Stimulated activated CD4-positive, alpha-beta T cell treated with anti-CD3 and anti-CD28 coated beads, Interleukin-15, amount 100 ng/mL, for 48 hours (primary cell): ENCODE measurements around the gene STIM2.

Experiments used
- DNase-seq, 2 donors: peaks; one replicate each; pipeline ENCODE4 v3.0.0-alpha.2; 2020; ENCODE audit warnings: low read depth in 2 of 2

Gene STIM2

DNA sequence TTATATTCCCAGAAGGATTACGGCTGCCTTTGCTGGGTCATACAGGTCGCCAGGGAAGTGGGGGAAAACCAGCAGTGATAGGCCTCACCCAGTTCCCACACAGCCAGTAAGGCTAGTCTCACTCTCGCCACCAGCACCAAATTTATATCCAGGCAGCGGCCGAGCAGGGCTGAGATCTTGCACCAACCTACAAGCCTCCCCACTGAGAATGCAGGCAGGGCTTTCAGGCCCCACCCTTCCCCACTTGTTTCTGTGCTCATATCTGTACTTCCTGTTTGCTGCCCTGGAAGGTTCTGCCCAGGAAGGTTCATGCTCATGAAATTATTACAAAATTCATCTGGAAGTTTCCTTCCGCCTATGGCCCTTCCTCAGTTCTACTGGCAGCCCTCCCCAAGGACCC, 179.7 kb downstream of the STIM2 start:
- no peak for DNase-seq

DNA sequence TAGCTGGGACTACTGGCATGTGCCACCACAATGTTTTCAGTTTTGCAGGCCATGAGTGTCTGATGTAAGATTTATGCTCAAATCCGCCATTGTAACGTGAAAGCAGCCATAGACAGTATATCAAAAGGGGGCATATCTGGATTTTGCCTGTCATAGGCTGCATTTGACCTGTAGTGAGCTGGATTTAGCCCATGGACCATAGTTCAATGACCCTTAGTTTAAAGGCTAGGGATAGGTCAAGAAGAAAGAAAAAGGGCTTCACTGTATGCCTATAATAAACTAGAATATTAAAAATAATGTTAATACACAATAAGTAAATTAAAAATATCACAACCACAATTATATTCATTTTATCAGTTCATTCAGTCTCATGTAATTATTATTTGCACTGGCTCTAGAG, 181.8 kb downstream of the STIM2 start:
- DNase-seq: no peak

DNA sequence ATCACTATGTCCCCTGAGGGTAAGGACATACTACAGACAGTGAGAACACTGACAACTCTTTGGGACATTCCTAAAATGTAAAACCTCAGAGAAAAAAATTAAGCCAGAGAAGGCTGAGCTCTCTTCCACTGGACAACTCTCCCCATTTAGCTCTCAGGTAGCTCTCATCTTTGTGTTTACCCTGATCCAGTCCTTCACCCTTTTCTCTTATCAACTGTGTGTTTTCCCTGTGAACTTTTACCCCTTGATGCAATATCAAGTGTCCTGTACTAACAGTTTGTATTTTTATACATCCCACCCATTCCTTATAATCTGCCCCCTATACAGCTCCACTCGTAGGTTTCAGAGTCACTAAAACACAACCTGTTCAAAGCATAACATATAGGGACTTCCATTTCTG, 182.6 kb downstream of the STIM2 start:
- no peak for DNase-seq

DNA sequence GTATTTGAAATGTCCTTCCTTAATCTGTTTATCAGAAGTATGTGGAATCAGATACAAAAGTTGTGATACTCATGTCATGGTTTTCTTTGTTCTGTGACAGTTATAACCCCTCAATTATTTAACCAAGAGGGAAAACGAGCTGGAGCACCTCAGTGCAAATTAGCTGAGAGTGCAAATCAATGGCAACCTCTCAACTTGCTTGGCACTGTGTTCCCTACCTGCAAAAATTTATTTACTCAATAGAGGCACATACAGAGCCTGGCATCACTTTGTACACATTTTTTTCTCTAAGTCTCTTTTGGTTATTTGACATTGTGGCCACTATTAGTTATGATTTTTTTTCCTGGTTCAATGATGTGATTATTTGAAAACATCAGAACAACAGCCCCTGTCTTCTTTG, 186.2 kb downstream of the STIM2 start:
- DNase-seq: no peak

DNA sequence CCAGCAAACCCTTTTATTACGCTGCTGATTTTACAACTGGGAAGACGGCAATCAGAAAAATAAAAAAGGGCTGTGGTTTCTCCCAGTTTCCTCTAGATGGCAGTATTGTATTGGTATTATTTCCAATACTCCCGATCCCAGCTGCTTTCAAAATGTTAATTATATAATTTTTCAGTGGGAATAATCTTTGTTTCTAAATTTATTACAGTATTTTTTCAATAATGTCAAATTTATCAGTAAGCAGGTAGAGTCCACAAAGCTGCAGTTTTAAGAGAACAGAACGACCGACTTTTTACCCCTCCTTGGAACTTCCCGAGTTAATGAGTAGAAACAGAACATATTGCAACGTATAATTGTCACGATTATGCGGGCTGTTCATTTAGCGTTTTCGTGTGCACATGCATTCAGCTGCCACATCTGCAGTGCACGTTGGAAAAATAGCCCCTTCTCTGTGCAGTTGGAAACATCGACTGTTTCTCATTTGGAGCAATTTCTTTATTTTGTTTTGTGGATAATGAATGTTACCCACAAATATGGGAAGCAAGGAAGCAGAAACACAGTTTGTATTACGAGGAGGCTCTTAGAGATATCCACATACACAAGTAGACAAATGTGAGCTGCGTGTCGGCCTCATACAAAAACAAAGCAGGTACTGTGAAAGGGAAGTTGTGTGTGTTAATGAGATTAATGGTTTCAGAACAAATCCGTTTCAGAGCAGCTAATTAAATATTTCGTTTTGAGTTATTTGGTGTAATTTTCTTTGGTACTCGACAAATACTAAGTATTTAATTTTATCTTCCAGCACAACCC, 188.0 kb downstream of the STIM2 start:
- DNase-seq: no peak

DNA sequence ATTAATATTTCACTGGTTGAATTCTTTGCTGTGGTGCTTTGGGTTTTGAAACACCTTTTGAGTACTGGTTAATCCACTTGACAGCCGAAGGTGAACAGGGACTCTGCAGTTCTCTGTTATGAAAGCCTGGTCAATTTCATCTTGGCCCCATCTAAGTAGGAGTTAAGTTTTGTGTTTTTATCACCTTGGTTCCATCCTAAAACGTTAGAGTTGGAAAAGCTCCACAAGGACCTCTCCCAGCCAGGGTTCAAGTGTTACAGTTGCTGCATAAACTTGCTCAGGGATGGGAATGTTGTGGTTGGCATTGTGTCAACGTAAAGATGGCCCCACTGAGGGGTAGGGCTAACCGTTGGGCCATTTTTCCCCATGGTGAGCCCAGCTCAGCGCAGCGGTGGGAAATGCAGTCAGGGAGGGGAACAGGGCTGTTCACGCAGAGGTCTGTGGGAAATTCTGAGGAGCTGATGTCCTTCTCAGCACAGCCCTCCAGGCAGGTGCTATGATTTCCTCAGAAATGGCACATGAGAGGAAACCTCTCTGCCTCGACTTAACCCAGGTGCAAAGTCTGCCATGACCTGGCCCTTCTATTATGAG, 188.7 kb downstream of the STIM2 start:
- DNase-seq: no peak

DNA sequence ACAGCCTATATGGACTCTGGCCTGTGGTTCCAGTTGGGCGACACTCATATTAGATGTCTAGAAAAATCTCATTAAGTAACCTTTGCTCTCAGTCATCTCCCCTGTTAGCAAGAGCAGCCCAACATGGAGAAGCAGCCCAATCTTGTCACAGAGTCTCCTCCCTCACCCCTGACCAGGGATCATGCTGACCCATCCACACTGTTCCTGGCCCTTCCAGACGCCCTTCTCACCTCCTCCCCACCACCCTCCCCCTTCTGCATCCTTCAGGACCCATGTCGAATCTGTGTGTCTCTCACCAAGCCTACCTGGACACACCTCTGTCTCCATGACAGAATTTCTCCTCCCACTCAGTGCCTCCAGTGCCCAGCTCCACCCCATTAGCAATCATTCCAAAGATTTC, 190.1 kb downstream of the STIM2 start:
- DNase-seq: no peak

DNA sequence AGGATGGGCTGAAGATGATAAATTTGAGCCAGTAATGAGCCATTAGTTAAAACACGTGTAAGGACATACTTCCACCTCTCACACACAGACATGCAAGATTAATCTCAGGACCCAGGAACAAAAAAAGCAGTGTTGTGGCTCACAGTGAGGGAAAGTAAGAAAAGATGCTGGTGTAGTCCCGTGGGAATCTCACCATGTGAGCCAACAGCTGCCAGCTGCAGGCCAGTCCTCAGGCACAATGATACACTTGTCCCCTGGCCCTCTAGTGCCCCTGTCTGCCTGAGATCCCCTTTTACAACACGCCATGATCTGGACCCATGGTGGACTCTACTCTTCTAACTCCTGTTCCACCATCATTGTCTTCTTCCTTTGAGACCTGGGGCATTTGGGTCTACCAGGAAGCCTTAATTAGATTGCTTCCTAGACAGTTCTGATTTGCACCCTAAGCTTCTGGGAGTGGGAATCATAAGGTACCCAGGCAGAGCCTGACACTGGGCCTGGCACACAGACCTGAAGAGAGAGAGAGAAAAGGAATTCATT, 194.7 kb downstream of the STIM2 start:
- no peak for DNase-seq

DNA sequence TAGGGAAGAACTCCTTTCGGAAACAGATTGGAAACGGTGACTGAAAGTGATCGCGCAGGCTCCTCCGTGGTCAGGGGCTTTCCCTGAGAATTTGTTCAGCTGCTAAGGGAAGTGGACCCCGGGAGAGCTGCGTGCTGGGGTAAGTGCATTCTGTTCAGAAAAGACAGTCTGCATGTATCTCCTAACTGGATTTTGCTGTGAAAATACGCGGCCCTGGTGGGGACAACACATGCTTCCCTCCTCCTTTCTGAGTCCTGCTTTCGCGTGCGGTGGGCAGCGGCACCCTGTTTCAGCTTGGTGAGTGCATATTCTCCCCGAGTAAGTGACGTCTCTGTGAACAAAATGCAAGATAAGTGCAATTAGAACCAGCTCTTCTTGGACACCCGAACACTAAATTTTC, 195.6 kb downstream of the STIM2 start:
- DNase-seq: no peak

DNA sequence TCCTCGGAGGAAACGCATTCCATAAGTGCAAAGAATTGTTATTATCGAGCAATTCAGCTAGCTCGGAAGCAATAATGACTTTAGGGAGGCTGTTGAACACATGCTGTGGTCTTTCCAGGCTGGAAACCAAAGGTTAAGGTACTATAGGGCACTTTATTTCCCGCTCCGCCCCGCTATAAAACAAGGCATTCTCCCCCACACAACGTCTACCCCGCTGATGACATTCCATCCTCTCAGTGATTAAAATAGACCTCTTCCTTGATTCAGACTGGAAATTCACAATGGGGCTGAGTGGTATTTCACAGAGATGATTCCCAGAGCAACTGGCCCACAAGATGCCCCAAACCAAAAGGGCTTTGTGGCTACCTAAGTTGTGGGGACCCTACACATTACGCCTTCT, 196.4 kb downstream of the STIM2 start:
- DNase-seq: no peak

DNA sequence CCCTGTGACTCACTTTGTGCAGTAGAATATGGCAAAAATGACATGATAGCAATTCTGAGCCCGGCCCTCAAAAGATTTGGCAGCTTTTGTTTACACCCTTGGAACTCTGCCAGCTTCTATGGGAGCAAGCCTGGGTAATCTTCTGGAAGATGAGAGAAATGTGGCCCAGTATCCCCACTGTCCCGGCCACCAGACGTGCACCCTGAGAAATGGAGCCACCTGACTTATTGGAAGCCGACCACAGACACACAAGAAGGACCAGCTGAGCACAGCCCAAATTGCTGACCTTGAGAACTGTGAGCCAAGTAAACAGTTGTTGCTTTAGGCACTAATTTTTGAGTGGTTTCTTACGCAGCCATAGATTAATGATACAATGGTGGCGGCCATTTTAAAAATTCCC, 197.0 kb downstream of the STIM2 start:
- no peak for DNase-seq

DNA sequence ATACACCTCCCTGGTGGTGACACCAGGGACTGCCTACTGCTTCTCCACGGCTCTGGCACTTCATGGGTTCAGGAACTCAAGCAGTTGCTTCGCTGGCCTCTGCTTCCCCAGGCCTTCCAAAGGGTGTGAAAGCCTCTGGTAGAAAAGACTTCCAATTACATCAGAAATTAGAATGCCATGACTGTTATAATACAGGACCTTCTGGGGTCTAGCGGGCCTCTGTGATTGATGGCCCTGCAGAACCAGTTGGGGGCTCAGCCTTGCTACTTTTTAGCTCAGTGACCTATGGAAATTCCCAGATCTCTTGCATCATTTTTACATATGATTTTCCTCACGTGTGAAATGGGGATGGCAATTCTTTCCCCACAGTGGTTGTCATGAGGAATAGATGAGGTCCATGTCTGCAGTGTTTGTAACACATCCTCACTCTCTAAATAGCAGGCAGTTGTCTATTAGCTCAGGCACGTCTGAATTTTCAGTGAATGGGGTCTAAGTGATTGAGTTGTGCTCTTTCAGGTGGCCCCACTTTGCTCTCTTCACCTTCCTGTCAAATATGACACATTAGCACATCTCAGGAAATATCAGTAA, 198.3 kb downstream of the STIM2 start:
- no peak for DNase-seq

DNA sequence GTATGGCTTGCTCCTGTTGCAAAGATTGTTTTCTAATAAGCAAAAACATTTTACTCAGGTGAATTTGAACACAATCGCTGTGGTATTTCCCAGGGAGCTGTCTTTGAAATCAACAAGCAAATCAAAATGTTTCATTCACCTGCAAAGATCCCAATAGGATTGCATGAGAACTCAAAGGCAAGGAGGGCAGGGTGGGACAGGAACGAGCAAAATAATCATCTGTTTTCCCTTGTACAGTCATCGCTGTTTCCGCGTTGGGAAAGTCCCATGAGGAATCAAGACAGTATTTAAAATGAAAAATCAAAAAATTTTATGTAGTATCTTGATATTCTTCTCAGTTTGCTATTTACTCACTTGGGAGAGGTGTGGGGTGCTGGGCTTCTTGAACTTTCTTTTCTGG, 198.8 kb downstream of the STIM2 start:
- DNase-seq: no peak

DNA sequence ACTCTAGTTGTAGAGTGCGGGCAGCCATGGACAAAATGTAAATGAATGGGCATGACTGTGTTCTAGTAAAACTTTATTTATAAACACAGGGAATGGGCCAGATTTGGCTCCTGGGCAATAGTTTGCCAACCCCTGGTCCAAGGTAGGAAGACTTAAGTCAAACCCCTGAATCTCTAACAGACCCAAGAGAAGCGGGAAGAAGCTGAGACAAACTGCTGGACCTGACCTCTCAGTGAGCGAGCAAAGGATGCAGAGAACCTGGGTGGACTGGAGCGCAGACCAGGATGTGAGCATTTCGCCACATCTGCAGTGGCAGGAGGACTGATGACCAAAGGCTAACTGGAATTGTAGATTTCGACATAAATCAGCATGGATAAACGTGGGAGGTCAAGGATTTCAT, 201.6 kb downstream of the STIM2 start:
- DNase-seq: no peak

DNA sequence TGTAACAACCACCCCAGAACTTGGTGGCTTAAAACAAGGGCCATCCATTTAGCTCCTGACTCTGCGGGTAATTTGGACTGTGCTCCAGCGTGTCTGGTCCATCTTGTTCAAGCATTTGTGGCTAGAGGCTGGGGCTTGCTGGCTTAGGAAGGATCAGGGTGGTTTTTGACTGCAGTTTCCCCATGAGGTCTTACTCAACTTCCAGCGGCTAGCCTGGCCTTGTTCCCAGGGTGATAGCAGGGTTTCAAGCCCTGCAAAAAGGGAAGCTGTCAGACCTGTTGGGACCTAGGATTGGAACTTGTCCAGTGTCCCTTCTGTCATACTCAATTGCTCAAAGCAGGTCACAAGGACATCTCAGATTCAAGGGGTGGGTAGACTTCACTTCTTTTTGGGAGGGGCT, 205.9 kb downstream of the STIM2 start:
- no peak for DNase-seq

DNA sequence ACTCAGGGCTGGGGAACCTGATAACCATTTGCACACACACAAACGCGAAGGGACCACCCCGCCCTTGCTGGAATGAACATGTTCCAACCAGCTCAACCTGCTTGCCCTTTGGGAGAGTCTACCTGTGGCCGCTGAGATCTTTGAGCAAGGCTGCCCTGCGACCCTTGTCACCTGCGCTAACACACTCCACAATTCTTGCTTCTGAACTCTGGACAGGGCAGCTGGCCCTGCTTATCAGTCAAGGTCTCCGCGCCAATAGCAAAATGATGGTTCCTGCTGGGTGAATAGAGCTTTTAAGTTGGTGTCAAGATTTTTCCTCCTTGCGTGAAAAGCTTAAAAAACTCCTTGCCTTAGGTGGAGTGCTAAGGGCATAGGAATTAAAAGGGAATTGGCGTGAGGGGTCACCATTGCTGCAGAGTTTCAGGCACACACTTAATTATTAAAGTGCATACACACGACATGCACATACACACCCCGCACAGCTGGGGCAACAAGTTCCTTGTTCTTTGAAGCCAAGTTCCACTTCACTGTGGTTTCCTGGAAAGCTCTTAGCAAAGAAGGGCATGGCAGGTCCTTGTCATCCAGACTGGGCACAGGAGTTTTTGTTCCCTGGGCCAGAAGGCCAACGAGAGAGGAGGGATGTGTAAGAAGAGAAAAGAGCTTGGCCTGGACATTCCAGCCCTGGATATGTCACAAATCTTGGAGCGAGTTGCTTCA, 207.7 kb downstream of the STIM2 start:
- DNase-seq: no peak
